HG03039 (cell line): ENCODE measurements around the gene ZNF391.
"Not testable (repeated sequence)": the region's sequence is repeated elsewhere in the genome, so short reads cannot be mapped to it uniquely, and the experiment has no call there.

ENCODE experiments used
- ATAC-seq: cut with Tn5 transposase; IDR thresholded peaks from one replicate; pipeline ENCODE4 v1.9.1; 2021; ENCODE audit warnings: mild to moderate bottlenecking, moderate library complexity; ENCODE audit not compliant: unreplicated experiment

Gene ZNF391

DNA sequence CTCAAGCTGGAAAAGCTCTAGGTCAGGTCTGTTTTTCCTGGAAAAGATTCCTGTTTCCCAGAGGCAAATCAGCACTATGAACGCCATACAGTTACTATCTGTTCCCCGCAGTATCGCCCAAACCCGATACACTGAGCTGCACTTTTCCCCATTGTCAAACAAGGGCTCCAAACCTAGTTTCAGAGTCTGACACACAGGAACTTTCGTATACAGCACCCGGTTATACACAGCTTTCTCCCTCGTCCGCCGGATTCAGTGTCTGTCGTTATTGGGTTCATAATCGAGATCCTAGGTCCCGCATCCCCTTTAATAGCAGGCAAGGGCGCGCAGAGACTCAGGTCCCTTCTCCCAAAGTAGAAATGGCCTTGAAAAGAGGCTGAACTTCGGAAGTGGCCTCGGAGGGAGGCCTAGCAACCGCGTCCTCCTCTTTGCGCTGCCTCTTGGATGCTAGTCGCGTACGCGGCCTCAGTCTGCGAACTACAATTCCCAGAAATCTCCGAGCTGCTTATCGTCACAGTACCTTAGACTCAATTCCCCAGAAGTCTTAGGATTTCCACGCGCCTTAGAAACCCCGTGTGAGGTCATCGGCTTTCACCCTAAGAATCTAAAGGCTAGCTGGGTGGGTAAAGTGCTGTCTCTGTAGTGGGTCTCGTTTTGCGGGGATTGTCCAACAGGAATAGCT is 34.2 kb downstream of the ZNF391 start:
- ATAC-seq, result no peak

DNA sequence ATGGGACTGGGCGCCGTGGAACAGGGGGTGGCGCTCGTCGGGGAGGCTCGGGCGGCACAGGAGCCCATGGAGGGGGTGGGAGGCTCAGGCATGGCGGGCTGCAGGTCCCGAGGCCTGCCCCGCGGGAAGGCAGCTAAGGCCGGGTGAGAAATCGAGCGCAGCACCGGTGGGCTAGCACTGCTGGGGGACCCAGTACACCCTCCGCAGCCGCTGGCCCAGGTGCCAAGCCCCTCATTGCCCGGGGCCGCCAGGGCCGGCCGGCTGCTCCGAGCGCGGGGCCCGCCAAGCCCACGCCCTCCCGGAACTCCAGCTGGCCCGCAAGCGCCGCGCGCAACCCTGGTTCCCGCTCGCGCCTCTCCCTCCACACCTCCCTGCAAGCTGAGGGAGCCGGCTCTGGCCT is 36.3 kb downstream of the ZNF391 start:
- ATAC-seq, result not testable (repeated sequence)

DNA sequence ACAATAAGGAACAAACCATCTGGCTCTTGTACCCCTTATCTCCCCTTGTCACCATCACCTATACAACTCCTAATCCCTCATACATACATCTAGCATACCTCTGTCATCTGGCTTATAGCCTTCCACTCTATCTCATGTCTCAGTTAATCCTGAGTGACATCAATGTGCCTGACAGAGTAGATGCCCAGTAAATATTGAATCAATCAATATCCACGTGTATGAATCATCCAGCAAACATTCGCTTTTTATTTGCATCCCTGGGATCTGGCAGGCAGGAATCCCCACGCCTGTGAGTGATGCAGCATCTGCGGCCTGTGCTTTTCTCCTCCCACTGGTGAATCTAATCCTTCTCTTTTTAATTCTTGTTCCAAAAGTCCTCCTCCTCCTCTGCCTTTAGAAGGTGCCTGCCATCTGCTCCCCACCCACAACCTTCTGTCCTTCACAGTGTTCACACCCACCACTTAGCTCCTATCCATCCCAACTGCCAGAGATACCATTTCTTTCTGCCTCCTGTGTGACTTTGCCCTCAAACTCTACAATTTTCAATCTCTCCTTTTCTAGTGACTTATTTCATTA is 37.6 kb downstream of the ZNF391 start:
- no peak for ATAC-seq

DNA sequence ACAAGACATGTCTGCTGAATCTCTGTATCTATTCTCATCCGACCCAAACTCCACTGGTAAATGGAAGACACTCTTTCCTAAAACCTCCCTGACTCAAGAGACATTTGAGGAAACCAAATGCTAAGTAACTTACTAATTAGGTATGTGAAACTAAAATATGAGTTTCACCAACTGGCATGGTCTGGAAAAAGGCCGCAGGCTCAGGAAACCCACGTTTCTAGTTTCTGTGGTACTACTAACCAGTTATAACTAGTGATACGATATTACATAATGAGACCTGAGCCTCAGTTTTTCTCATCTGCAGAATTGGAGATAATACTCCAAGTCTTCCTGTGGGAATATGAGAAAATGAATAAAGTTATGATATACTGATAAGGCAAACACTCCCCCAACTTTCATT is 39.9 kb downstream of the ZNF391 start:
- ATAC-seq, result no peak

DNA sequence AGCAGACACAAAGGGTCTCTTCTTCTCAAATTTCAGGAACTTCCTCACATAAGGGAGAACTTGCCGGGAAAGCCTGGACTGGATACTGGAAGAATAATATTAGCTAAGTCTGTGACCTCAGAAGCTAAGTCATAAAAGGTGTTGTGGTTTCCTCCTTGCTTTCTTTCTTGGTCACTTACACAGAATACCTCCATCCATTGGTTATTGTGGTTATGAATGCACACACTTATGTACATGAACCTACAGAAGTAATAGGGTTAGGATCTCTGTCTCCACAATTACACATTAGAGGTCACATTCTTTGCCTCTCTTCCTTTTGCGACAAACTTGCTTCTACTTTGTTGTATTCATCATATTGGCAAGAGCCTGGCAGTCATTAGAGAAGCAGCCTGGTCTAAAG is 40.4 kb downstream of the ZNF391 start:
- no peak for ATAC-seq

DNA sequence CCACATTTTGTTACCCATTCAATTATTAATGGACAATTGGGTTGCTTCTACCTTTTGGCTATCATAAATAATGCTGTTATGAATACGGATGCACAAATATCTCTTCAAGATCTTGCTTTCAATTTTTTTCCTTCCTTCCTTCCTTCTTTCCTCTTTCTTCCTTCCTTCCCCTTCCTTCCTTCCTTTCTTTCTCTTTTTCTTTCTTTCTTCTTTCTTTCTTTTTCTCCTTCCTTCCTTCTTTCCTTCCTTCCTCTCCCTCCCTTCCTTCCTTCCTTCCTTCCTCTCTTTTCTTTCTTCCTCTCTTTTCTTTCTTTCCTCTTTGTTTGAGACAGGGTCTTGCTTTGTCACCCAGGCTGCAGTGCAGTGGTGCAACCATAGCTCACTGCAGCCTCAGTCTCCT is 45.2 kb downstream of the ZNF391 start:
- no peak for ATAC-seq

DNA sequence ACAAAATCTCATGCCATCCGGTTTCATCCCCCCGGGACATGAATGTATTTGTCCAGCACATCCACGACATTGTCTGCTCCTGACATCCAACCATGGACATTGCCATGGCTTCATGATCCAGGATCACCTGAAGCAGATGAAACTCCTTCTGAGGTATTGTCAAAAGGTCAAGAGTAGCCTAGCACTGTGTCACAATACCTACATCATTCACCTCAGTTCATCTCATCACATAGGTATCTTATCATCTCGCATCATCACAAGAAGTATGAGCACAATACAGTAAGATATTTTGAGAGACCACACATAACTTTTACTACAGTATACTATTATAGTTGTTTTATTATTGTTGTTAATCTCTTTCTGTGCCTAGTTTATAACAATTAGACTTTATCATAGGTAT is 50.8 kb downstream of the ZNF391 start:
- ATAC-seq, result no peak

DNA sequence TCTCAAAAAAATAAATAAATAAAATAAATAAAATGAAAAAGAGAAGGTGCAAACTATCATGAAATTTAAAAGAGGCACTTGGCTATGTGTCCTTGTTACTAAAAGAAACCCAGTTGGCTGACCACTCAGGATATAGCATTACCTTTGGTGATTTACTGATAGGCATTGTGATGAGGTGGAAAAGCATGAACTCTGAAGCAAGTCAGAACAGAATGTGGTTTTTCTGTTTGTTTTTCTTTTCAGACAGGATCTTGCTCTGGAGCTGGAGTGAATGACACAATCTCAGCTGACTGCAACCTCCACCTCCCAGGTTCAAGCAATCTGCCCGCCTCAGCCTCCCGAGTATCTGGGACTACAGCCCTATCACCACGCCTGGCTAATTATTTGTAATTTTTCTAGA is 52.4 kb downstream of the ZNF391 start:
- ATAC-seq, result no peak

DNA sequence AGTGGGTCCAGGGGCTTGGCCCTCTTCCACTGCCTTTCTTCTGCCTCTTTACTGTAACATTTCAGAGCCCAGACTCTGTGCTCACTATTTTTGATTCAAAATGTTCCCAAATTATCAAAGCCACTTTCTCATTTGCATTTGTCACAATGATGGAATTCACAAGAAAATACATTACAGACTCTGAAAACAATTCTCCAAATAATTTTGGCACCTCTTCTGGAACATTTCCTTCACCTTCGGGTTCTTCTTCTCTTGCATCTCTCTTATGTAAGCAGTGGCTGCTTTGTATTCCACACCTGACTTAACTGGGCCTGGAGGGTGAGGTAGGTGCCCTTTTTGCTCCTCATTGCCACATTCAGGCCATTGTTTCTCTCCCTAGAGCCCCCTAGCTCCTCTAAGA is 54.4 kb downstream of the ZNF391 start:
- ATAC-seq, result no peak

DNA sequence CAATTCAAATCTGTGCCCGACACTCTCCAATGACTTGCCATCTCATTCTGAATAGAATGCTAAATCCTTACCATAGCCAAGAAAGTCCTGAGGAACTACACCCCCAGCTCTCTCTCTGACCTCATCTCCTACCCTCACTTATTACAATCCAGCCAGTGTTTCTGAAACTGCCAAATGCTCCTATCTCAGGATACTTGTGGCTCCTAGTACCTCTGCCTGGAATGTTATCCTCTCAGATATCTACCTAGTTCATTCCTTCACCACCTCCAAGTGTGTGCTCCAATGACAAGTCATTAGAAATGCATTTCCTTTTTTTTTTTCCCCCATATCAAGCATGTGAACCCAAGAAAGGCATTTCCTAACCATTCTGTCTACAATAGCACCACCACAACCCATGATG is 59.9 kb downstream of the ZNF391 start:
- ATAC-seq, result no peak

DNA sequence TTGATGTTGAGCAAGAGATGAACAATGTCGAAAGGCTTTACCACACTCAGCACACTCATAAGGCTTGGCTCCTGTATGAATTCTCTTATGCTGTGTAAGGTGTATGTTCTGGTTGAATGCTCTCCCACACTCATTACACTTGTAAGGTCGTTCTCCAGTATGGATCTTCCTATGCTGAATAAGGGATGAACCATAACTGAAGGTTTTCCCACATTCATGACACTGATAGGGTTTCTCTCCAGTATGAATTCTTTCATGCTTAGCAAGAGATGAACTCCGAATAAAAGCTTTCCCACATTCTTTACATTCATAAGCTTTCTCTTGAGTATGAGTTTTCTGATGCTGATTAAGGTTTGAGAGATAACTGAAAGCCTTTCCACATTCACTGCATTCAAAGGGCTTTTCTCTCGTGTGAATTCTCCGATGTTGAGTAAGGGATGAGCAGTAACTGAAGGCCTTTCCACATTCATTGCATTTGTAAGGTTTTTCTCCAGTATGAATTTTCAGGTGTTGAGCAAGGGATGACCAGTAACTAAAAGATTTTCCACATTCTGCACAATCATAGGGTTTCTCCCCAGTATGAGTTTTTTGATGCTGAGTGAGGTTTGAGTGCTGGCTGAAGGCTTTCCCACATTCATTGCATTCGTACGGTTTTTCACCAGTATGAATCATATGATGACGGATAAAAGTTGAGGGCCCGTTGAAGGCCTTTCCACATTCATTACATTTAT is 63.3 kb downstream of the ZNF391 start:
- ATAC-seq, result no peak

DNA sequence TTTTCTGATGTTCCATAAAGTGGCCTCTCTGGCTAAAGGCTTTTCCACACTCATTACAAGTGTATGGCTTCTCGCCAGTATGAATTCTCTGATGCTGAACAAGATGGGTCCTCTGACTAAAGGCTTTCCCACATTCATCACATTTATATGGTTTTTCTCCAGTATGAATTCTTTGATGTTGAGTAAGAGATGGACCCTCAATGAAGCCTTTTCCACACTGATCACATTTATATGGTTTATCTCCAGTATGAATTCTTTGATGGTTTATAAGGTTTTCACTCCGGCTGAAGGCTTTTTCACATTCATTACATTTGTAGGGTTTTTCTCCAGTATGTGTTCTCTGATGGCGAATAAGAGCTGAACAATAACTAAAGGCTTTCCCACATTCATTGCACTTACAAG is 63.9 kb downstream of the ZNF391 start:
- ATAC-seq, result no peak
